HG02610 (cell line): Measurements from ENCODE around the gene CCBE1.
"Not testable (repeated sequence)": the region's sequence is repeated elsewhere in the genome, so short reads cannot be mapped to it uniquely, and the experiment has no call there.

Experiments
- ATAC-seq: cut with Tn5 transposase; IDR thresholded peaks from one replicate; pipeline ENCODE4 v1.9.1; 2021; ENCODE audit warnings: mild to moderate bottlenecking, moderate library complexity; ENCODE audit not compliant: unreplicated experiment

Gene CCBE1

GRCh38 chr18:59715966-59716369, 18.7 kb upstream of the CCBE1 start:
- ATAC-seq = no peak

GRCh38 chr18:59715445-59715844, 18.2 kb upstream of the CCBE1 start:
- ATAC-seq = no peak

- not testable (repeated sequence) for ATAC-seq
Measured at GRCh38 chr18:59714096-59714495, 16.9 kb upstream of the CCBE1 start.

- ATAC-seq = no peak
Measured at GRCh38 chr18:59712311-59712710, 15.1 kb upstream of the CCBE1 start.

- ATAC-seq = no peak
Measured at GRCh38 chr18:59708988-59709387, 11.8 kb upstream of the CCBE1 start.

- ATAC-seq = no peak
Measured at GRCh38 chr18:59707306-59707705, 10.1 kb upstream of the CCBE1 start.

- no peak for ATAC-seq
Measured at GRCh38 chr18:59706499-59706898, 9.3 kb upstream of the CCBE1 start.

- ATAC-seq = no peak
Measured at GRCh38 chr18:59705145-59705544, 7.9 kb upstream of the CCBE1 start.

GRCh38 chr18:59704146-59704545, 6.9 kb upstream of the CCBE1 start:
- ATAC-seq = no peak

GRCh38 chr18:59701272-59701671, 4.0 kb upstream of the CCBE1 start:
- ATAC-seq = no peak

- ATAC-seq = no peak
Measured at GRCh38 chr18:59700535-59700967, 3.3 kb upstream of the CCBE1 start.

- no peak for ATAC-seq
Measured at GRCh38 chr18:59699750-59700534, 2.7 kb upstream of the CCBE1 start.

GRCh38 chr18:59699061-59699460, 1.8 kb upstream of the CCBE1 start:
- no peak for ATAC-seq

- ATAC-seq = peak; percentile 37
Measured at GRCh38 chr18:59696311-59697235, 650 bp downstream of the CCBE1 start.

- ATAC-seq = no peak
Measured at GRCh38 chr18:59695551-59695950, 1.7 kb downstream of the CCBE1 start.

GRCh38 chr18:59694824-59695223, 2.4 kb downstream of the CCBE1 start:
- ATAC-seq = no peak

GRCh38 chr18:59691996-59692395, 5.2 kb downstream of the CCBE1 start:
- ATAC-seq = no peak

- ATAC-seq = no peak
Measured at GRCh38 chr18:59690996-59691395, 6.2 kb downstream of the CCBE1 start.

- ATAC-seq = no peak
Measured at GRCh38 chr18:59690186-59690982, 6.8 kb downstream of the CCBE1 start.

GRCh38 chr18:59689756-59690155, 7.5 kb downstream of the CCBE1 start:
- no peak for ATAC-seq

GRCh38 chr18:59686260-59686659, 11.0 kb downstream of the CCBE1 start:
- no peak for ATAC-seq
